ENCODE results near the gene TRAM2. TPM values are rescaled to one million over a fixed set of nuclear protein-coding genes. Genes with fewer than 3 reads are reported as not detected.

TRAM2 gene
- total RNA-seq, 4 donors from 2014 or later: 8.3 to 17.7 (median 14.7) TPM

DNA sequence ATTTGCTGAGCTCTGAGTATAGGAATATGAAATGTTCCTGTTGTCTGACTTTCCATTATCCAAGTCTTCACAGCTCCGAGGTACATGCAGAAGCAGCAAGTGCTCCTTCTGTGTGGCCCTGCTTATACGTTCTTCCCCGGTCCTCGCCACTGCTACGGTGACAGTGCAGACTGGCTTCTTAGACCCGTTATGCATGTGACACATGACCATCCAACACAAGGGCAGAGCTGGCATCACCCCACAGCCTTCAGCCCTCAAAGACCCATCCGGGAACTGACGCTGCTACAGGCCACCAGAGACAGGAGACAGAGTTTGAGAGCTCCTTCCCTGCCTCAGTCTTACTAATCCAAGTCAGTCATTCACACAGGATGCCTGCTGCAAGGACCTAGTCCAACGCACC, 70.4 kb downstream of the TRAM2 start:
- H3K9me3 ChIP-seq: no peaks in the 10 kb centered on the region
- TF ChIP-seq POLR2A (IDR thresholded peaks at IDR 0.05): no peak
- TF ChIP-seq CTCF (IDR thresholded peaks at IDR 0.05): no peak
- no peaks in the 10 kb centered on the region for H3K27me3 ChIP-seq
- H3K27ac ChIP-seq: no peak overlapping the region
- H3K36me3 ChIP-seq: peaks cover 0 to 65% (median 0%) of the 10 kb centered on the region in 3 donors
- no peak overlapping the region for H3K4me3 ChIP-seq
- peaks cover 0 to 26% (median 4%) of the 10 kb centered on the region in 4 donors for H3K4me1 ChIP-seq
- DNase-seq: no peak

- TF ChIP-seq POLR2A (IDR thresholded peaks at IDR 0.05): no peak
- peak in 1 of 6 experiments; percentile 20 for TF ChIP-seq CTCF (IDR thresholded peaks at IDR 0.05)
- Histone ChIP-seq H3K27ac (no peak overlapping the region), H3K36me3 (peaks cover 0 to 59% (median 0%) of the 10 kb centered on the region in 3 donors), H3K9me3 (no peaks in the 10 kb centered on the region), H3K4me3 (no peak overlapping the region), H3K27me3 (no peaks in the 10 kb centered on the region), H3K4me1 (peaks cover 0 to 26% (median 4%) of the 10 kb centered on the region in 4 donors)
- DNase-seq: no peak
Observed at GRCh38 chr6:52505726-52506409, 71.0 kb downstream of the TRAM2 start.

DNA sequence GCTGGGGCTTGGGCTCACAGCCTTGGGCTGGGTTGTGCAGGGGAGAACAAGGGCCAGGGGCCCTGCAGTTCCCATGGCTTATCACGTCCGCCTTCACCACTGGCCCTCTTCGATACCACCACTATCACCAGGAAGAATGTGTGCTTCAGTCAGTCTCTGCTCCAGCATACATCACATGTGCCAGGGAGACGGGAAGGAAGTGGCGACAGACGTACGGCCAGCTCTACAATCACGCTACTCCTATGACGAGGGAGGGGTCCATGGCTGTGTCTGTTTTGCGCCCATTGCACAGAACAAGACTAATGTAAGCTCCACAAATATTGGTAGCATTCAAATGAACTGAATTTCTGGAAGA, 72.1 kb downstream of the TRAM2 start:
- Histone ChIP-seq H3K4me3 (no peak overlapping the region), H3K9me3 (no peaks in the 10 kb centered on the region), H3K4me1 (peaks cover 0 to 26% (median 4%) of the 10 kb centered on the region in 4 donors), H3K36me3 (peaks cover 0 to 52% (median 0%) of the 10 kb centered on the region in 3 donors), H3K27ac (peak overlapping the region in 3 of 4 donors; percentile 38 to 76 (median 74)), H3K27me3 (no peaks in the 10 kb centered on the region)
- TF ChIP-seq CTCF (IDR thresholded peaks at IDR 0.05): no peak
- TF ChIP-seq POLR2A (IDR thresholded peaks at IDR 0.05): no peak
- no peak for DNase-seq

DNA sequence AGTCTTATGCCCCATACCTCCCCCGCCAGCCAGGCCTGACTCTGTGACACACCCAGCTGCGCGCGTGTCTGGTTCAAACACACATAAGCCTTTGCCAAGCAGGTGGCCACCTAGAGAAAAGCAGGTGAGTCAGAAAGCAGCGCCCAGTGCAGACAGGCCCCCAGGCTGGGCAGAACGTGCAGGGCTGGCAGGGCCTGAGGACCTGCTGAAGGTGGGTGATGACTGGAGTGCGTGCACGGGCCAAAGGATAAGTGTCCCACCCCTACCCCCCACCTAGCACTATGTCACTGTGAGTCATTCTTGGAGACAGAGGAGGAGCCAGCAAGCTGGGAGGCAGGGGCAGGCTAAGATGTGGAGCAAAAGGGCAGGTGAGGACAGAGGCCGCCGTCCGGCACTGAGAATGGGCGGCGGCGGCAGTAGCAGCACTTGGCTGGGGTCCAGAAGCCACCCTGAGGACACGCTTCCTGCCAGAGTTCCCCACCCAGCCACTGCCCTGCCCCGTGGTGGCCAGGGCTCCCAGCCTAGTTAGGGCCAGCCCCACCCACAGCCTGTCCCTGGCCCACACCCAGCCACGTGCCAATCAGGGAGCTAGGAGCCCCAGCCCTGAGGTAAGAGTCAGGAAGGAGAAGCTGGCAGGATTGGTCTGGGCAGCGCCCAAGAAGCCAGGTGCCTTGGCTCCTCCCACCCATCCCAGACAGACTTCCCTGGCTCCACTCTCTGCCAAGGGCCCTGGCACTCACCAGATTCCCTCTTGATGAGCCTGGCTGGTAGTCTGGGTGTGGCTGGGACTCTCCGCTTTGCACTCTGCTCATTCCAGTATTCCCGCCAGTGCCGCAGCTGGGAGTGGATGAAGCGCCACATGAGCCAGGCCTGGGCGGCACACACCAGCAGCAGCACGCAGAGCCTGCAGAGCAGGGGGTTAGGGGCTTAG, 72.7 kb downstream of the TRAM2 start:
- Histone ChIP-seq H3K4me1 (peaks cover 0 to 26% (median 5%) of the 10 kb centered on the region in 4 donors), H3K27me3 (no peaks in the 10 kb centered on the region), H3K36me3 (peaks cover 0 to 46% (median 0%) of the 10 kb centered on the region in 3 donors), H3K9me3 (no peaks in the 10 kb centered on the region), H3K27ac (peak overlapping the region; percentile 32 to 76 (median 56)), H3K4me3 (no peak overlapping the region)
- TF ChIP-seq CTCF (IDR thresholded peaks at IDR 0.05) (peak in 2 of 6 experiments; percentile 2 to 4), POLR2A (IDR thresholded peaks at IDR 0.05) (peak in 1 of 2 donors; percentile 18)
- peak in 2 of 3 donors; percentile 96 to 99 for DNase-seq

DNA sequence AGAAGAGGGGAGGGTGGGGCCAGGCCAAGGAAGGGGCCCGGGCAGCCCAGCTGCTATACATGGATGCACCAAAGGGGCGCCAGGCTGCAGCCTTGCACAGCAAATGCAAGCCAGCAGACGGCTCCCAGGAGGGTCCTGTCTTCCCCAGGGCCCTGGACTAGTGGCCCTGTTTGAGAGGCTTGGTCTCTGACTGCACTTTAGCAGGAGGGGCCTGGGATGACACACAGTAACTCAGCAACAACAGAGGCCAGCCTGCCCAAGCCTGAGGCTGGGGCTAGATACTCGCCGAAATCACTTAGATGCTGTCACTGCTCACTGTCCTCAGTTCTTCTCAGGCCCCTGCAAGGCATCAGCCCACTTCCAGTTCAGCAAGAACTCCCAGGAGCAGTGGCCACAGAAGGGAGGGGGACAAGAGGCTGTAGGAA, 73.5 kb downstream of the TRAM2 start:
- peaks cover 0 to 26% (median 8%) of the 10 kb centered on the region in 4 donors for H3K4me1 ChIP-seq
- peak overlapping the region in 3 of 4 donors; percentile 32 to 76 (median 74) for H3K27ac ChIP-seq
- TF ChIP-seq CTCF (IDR thresholded peaks at IDR 0.05): no peak
- TF ChIP-seq POLR2A (IDR thresholded peaks at IDR 0.05): no peak
- no peak for DNase-seq
- no peaks in the 10 kb centered on the region for H3K9me3 ChIP-seq
- H3K36me3 ChIP-seq: peaks cover 0 to 38% (median 0%) of the 10 kb centered on the region in 3 donors
- H3K27me3 ChIP-seq: no peaks in the 10 kb centered on the region
- H3K4me3 ChIP-seq: no peak overlapping the region
